ENCODE measurements around the gene TMSB10.
A peak's percentile ranks its signal among the peaks of the same experiment; 100 is the strongest.

Gene TMSB10

DNA sequence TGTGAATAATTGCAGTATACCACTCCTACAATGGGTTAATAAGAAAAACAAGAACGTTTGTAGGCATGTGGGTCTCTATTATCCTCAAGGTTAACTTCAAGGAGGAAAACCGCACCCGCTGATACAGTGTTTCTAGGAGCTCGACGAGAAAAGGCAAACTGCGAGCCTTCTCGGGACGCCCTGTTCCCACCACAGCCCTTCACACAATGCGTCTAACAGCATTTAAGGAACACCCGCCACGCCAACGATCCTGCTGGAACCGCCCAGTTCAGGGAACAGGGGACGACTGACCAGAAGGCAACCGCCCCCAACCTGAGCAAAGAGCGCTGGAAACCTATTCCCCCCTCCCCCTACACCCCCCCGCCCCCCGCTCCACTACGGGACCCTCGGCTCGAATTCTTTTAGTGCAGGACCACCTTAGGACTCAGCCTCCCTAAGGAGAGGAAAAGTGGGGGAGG lies 710 bp upstream of the TMSB10 start:
- Histone ChIP-seq H2AFZ (ENCODE audit: low read length) (peak overlapping the region; percentile 52; the same call in 1 of the 2 replicates), H3K9ac (ENCODE audit: low read length) (peak overlapping the region; percentile 91), H3F3A (ENCODE audit: insufficient read depth, low read length) (no peaks in the 10 kb centered on the region), H3K4me2 (ENCODE audit: low read length) (peak overlapping the region; percentile 99), H3K79me2 (ENCODE audit: insufficient read depth, low read length) (0 out of 2 replicates have a peak, but pooled peaks cover 5% of the 10 kb centered on the region), H3K27ac (ENCODE audit: low read depth, low read length, poor library complexity, severe bottlenecking) (no peak overlapping the region), H3K36me3 (ENCODE audit: insufficient read depth, low read length) (peaks cover 9% of the 10 kb centered on the region; the same call in 1 of the 2 replicates), H4K20me1 (ENCODE audit: insufficient read depth, low read length) (no peaks in the 10 kb centered on the region), H3K4me3 (ENCODE audit: low read depth, low read length, poor library complexity, severe bottlenecking) (peak overlapping the region; percentile 97), H3K27me3 (ENCODE audit: insufficient read depth, low read length) (no peaks in the 10 kb centered on the region), H3K4me1 (ENCODE audit: insufficient read depth, low read length, severe bottlenecking) (peaks cover 17% of the 10 kb centered on the region), H3K9me3 (ENCODE audit: low read length) (no peaks in the 10 kb centered on the region), H3K9me2 (ENCODE audit: low read depth, low read length) (no peaks in the 10 kb centered on the region)
- no peak for TF ChIP-seq EZH2 (IDR thresholded peaks at IDR 0.05; ENCODE audit: borderline replicate concordance, low read length)
- TF ChIP-seq, protein P1, sequence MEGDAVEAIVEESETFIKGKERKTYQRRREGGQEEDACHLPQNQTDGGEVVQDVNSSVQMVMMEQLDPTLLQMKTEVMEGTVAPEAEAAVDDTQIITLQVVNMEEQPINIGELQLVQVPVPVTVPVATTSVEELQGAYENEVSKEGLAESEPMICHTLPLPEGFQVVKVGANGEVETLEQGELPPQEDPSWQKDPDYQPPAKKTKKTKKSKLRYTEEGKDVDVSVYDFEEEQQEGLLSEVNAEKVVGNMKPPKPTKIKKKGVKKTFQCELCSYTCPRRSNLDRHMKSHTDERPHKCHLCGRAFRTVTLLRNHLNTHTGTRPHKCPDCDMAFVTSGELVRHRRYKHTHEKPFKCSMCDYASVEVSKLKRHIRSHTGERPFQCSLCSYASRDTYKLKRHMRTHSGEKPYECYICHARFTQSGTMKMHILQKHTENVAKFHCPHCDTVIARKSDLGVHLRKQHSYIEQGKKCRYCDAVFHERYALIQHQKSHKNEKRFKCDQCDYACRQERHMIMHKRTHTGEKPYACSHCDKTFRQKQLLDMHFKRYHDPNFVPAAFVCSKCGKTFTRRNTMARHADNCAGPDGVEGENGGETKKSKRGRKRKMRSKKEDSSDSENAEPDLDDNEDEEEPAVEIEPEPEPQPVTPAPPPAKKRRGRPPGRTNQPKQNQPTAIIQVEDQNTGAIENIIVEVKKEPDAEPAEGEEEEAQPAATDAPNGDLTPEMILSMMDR (IDR thresholded peaks at IDR 0.05; ENCODE audit: low read length), result no peak

DNA sequence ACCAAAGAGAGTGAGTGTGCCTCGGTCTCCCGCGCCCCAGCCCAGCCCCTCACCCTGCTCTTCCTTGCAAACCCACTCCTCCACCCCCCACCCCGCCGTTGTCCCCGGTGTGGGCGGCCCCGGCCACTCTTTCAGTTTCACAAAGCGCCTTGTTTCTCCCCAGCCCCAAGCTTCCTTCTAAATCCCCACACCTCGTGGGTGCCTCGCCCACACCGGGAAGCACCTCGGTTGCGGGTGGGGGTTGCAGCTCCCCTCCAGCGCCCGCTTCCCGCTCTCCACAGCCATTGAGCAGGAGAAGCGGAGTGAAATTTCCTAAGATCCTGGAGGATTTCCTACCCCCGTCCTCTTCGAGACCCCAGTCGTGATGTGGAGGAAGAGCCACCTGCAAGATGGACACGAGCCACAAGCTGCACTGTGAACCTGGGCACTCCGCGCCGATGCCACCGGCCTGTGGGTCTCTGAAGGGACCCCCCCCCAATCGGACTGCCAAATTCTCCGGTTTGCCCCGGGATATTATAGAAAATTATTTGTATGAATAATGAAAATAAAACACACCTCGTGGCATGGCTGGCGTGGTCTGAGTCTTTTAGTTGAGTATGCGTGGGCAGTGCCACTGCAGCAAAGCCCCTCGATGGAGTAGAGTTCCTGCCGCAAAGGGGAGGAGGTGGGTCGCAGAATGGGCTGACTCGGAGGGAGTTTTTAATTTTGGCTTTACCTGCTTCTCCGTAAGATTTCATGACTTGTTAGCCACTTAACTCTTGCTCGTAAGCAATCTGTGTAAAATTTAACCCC lies 848 bp downstream of the TMSB10 start:
- TF ChIP-seq EZH2 (IDR thresholded peaks at IDR 0.05; ENCODE audit: borderline replicate concordance, low read length), result no peak
- TF ChIP-seq, protein P1 (IDR thresholded peaks at IDR 0.05; ENCODE audit: low read length), result no peak
- Histone ChIP-seq H3K27me3 (ENCODE audit: insufficient read depth, low read length) (no peaks in the 10 kb centered on the region), H3K9me3 (ENCODE audit: low read length) (no peaks in the 10 kb centered on the region), H3K4me2 (ENCODE audit: low read length) (peak overlapping the region; percentile 99), H3F3A (ENCODE audit: insufficient read depth, low read length) (no peaks in the 10 kb centered on the region), H3K36me3 (ENCODE audit: insufficient read depth, low read length) (peaks cover 9% of the 10 kb centered on the region; the same call in 1 of the 2 replicates), H3K4me1 (ENCODE audit: insufficient read depth, low read length, severe bottlenecking) (peaks cover 17% of the 10 kb centered on the region), H4K20me1 (ENCODE audit: insufficient read depth, low read length) (no peaks in the 10 kb centered on the region), H3K4me3 (ENCODE audit: low read depth, low read length, poor library complexity, severe bottlenecking) (peak overlapping the region; percentile 97), H3K9me2 (ENCODE audit: low read depth, low read length) (no peaks in the 10 kb centered on the region), H3K9ac (ENCODE audit: low read length) (peak overlapping the region; percentile 91), H2AFZ (ENCODE audit: low read length) (no peak overlapping the region), H3K79me2 (ENCODE audit: insufficient read depth, low read length) (0 out of 2 replicates have a peak, but pooled peaks cover 5% of the 10 kb centered on the region), H3K27ac (ENCODE audit: low read depth, low read length, poor library complexity, severe bottlenecking) (peak overlapping the region; percentile 60)

- 0 out of 2 replicates have a peak, but pooled peaks cover 5% of the 10 kb centered on the region for H3K79me2 ChIP-seq (ENCODE audit: insufficient read depth, low read length)
- no peaks in the 10 kb centered on the region for H3K27me3 ChIP-seq (ENCODE audit: insufficient read depth, low read length)
- H3K9me2 ChIP-seq (ENCODE audit: low read depth, low read length), result no peaks in the 10 kb centered on the region
- peak overlapping the region; percentile 60 for H3K27ac ChIP-seq (ENCODE audit: low read depth, low read length, poor library complexity, severe bottlenecking)
- peaks cover 9% of the 10 kb centered on the region; the same call in 1 of the 2 replicates for H3K36me3 ChIP-seq (ENCODE audit: insufficient read depth, low read length)
- peak overlapping the region; percentile 91 for H3K9ac ChIP-seq (ENCODE audit: low read length)
- no peaks in the 10 kb centered on the region for H3F3A ChIP-seq (ENCODE audit: insufficient read depth, low read length)
- H2AFZ ChIP-seq (ENCODE audit: low read length), result no peak overlapping the region
- no peak for TF ChIP-seq EZH2 (IDR thresholded peaks at IDR 0.05; ENCODE audit: borderline replicate concordance, low read length)
- TF ChIP-seq, protein P1 (IDR thresholded peaks at IDR 0.05; ENCODE audit: low read length), result no peak
- no peaks in the 10 kb centered on the region for H3K9me3 ChIP-seq (ENCODE audit: low read length)
- no peaks in the 10 kb centered on the region for H4K20me1 ChIP-seq (ENCODE audit: insufficient read depth, low read length)
- H3K4me2 ChIP-seq (ENCODE audit: low read length), result peak overlapping the region; percentile 99
- peak overlapping the region; percentile 97 for H3K4me3 ChIP-seq (ENCODE audit: low read depth, low read length, poor library complexity, severe bottlenecking)
- peaks cover 17% of the 10 kb centered on the region for H3K4me1 ChIP-seq (ENCODE audit: insufficient read depth, low read length, severe bottlenecking)
These were observed 1.7 kb downstream of the TMSB10 start for GRCh38 chr2:84906900-84907714.
